GM12891 (cell line): ENCODE data around the gene CCDC63.
"Not testable (repeated sequence)": the region's sequence is repeated elsewhere in the genome, so short reads cannot be mapped to it uniquely, and the experiment has no call there.

Experiments used
- PAX5 ChIP-seq: IDR thresholded peaks from 2 replicates; pipeline ENCODE4 v1.6.1; 2011; ENCODE audit warnings: low read length, moderate library complexity, mild to moderate bottlenecking; ENCODE audit not compliant: insufficient read depth, severe bottlenecking
- POLR2A ChIP-seq: IDR thresholded peaks from 2 replicates; pipeline ENCODE4 v1.6.1; 2011; ENCODE audit warnings: low read depth, low read length, control low read depth
- POLR2AphosphoS5 ChIP-seq: IDR thresholded peaks from 2 replicates; pipeline ENCODE4 v1.6.1; 2011; ENCODE audit warnings: low read depth, low read length, control low read depth
- SPI1 ChIP-seq: IDR thresholded peaks from 2 replicates; pipeline ENCODE4 v1.6.1; 2011; ENCODE audit warnings: low read depth, low read length, control low read depth
- TAF1 ChIP-seq: IDR thresholded peaks from 2 replicates; pipeline ENCODE4 v1.6.1; 2011; ENCODE audit warnings: low read depth, low read length, control low read depth

DNA sequence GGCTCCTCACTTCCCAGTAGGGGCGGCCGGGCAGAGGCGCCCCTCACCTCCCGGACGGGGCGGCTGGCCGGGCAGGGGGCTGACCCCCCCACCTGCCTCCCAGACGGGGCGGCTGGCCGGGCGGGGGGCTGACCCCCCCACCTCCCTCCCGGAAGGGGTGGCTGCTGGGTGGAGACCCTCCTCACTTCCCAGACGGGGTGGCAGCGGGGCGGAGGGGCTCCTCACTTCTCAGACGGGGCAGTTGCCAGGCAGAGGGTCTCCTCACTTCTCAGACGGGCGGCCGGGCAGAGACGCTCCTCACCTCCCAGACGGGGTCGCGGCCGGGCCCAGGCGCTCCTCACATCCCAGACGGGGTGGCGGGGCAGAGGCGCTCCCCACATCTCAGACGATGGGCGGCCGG is 104.1 kb downstream of the CCDC63 start:
- not testable (repeated sequence) for TF ChIP-seq POLR2AphosphoS5, PAX5, POLR2A, SPI1, TAF1
